Measurements from ENCODE around the gene LANCL1.

LANCL1 gene, protein sequence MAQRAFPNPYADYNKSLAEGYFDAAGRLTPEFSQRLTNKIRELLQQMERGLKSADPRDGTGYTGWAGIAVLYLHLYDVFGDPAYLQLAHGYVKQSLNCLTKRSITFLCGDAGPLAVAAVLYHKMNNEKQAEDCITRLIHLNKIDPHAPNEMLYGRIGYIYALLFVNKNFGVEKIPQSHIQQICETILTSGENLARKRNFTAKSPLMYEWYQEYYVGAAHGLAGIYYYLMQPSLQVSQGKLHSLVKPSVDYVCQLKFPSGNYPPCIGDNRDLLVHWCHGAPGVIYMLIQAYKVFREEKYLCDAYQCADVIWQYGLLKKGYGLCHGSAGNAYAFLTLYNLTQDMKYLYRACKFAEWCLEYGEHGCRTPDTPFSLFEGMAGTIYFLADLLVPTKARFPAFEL

DNA sequence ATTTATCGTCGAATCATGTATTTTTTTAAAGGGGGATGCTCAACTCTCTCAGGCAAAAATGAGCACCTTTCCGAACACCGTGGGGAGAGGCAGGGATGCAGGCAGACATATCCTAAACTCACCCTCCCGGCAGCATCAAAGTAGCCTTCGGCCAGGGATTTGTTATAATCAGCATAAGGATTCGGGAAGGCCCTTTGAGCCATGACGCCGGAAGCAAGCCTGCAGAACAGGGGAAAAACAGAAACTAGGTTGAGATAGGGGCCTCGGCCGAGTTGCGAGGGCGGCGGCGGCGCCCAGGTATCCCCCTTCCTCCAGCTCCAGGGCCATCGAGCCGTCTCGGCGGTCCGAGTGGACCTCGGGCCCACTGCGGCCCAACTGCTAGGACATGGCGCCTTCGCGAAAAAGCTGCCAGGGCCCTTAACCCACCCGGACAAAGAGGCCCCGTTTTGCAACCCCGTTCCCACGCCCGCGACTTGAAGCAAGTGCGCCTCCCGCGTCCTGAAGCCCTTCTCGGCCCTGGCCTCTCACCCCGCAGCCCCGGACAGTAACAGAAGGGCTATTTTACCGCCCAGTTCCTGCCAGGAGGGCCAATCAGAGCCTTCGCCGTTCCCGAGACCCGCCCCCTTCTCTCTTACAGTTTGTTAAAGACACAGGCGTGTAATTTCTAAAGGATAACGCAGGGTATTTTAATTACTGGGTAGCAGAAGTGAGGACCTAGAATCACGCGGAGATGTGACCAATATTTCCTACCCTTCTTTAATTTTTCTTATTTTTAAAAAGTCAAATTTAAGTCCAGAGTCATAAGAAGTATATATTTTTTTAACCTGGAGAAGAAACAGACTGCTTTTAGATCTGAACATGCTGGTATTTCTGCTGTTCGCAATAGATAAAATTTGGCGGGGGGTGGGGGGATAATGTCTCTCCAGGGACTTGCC lies at the start of gene LANCL1:
LANCL1 (minus strand) TSS at position 566 of the 935 bp plus-strand sequence; CDS start at position 203, 363 bp downstream.
- H3K4me3 ChIP-seq (replicated peaks; ENCODE audit: low read depth, low read length), result peak within 1 kb of the TSS; percentile 73
- TF ChIP-seq, protein P1, sequence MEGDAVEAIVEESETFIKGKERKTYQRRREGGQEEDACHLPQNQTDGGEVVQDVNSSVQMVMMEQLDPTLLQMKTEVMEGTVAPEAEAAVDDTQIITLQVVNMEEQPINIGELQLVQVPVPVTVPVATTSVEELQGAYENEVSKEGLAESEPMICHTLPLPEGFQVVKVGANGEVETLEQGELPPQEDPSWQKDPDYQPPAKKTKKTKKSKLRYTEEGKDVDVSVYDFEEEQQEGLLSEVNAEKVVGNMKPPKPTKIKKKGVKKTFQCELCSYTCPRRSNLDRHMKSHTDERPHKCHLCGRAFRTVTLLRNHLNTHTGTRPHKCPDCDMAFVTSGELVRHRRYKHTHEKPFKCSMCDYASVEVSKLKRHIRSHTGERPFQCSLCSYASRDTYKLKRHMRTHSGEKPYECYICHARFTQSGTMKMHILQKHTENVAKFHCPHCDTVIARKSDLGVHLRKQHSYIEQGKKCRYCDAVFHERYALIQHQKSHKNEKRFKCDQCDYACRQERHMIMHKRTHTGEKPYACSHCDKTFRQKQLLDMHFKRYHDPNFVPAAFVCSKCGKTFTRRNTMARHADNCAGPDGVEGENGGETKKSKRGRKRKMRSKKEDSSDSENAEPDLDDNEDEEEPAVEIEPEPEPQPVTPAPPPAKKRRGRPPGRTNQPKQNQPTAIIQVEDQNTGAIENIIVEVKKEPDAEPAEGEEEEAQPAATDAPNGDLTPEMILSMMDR (IDR thresholded peaks at IDR 0.05; ENCODE audit: low read length, missing control alignments), result no peak
- DNase-seq (ENCODE audit: low read depth), result peak; percentile 88

GRCh38 chr2:210524533-210524932 lies 48.0 kb upstream of the LANCL1 start:
- H3K4me3 ChIP-seq (replicated peaks; ENCODE audit: low read depth, low read length), result no peak overlapping the region
- no peak for DNase-seq (ENCODE audit: low read depth)
- TF ChIP-seq, protein P1 (IDR thresholded peaks at IDR 0.05; ENCODE audit: low read length, missing control alignments), result no peak

- no peak for DNase-seq (ENCODE audit: low read depth)
- no peak overlapping the region for H3K4me3 ChIP-seq (replicated peaks; ENCODE audit: low read depth, low read length)
- TF ChIP-seq, protein P1 (IDR thresholded peaks at IDR 0.05; ENCODE audit: low read length, missing control alignments), result no peak
Observed at GRCh38 chr2:210523650-210524289, 47.2 kb upstream of the LANCL1 start.

- TF ChIP-seq, protein P1 (IDR thresholded peaks at IDR 0.05; ENCODE audit: low read length, missing control alignments), result no peak
- no peak overlapping the region for H3K4me3 ChIP-seq (replicated peaks; ENCODE audit: low read depth, low read length)
- no peak for DNase-seq (ENCODE audit: low read depth)
Observed at GRCh38 chr2:210522399-210522798, 45.8 kb upstream of the LANCL1 start.

GRCh38 chr2:210519594-210519993 lies 43.0 kb upstream of the LANCL1 start:
- TF ChIP-seq, protein P1 (IDR thresholded peaks at IDR 0.05; ENCODE audit: low read length, missing control alignments), result no peak
- no peak for DNase-seq (ENCODE audit: low read depth)
- no peak overlapping the region for H3K4me3 ChIP-seq (replicated peaks; ENCODE audit: low read depth, low read length)

GRCh38 chr2:210517264-210517663 lies 40.7 kb upstream of the LANCL1 start:
- no peak for DNase-seq (ENCODE audit: low read depth)
- TF ChIP-seq, protein P1 (IDR thresholded peaks at IDR 0.05; ENCODE audit: low read length, missing control alignments), result no peak
- no peak overlapping the region for H3K4me3 ChIP-seq (replicated peaks; ENCODE audit: low read depth, low read length)

Data from fibroblast of pulmonary artery (primary cell).